ENCODE data around the gene TMEM98.

The TMEM98 gene

GRCh38 chr17:32933881-32934280 lies 5.9 kb downstream of the TMEM98 start:
- in situ Hi-C loops (cut with HindIII; ENCODE audit: low sequenced_read_pairs) = no loop called here
- DNase-seq (ENCODE audit: low read depth, low spot score) = no peak
- H3K4me3 ChIP-seq (ENCODE audit: low read depth, low read length) = no peak overlapping the region

GRCh38 chr17:32935726-32936125 lies 7.8 kb downstream of the TMEM98 start:
- in situ Hi-C loops (cut with HindIII; ENCODE audit: low sequenced_read_pairs) = no loop called here
- no peak for DNase-seq (ENCODE audit: low read depth, low spot score)
- no peak overlapping the region for H3K4me3 ChIP-seq (ENCODE audit: low read depth, low read length)
- no peak for TF ChIP-seq CTCF (IDR thresholded peaks at IDR 0.05; ENCODE audit: low read depth, low read length)

More at GRCh38 chr17:32933881-32934280, 5.9 kb downstream of the TMEM98 start:
- no peak for TF ChIP-seq CTCF (IDR thresholded peaks at IDR 0.05; ENCODE audit: low read depth, low read length)

DNA sequence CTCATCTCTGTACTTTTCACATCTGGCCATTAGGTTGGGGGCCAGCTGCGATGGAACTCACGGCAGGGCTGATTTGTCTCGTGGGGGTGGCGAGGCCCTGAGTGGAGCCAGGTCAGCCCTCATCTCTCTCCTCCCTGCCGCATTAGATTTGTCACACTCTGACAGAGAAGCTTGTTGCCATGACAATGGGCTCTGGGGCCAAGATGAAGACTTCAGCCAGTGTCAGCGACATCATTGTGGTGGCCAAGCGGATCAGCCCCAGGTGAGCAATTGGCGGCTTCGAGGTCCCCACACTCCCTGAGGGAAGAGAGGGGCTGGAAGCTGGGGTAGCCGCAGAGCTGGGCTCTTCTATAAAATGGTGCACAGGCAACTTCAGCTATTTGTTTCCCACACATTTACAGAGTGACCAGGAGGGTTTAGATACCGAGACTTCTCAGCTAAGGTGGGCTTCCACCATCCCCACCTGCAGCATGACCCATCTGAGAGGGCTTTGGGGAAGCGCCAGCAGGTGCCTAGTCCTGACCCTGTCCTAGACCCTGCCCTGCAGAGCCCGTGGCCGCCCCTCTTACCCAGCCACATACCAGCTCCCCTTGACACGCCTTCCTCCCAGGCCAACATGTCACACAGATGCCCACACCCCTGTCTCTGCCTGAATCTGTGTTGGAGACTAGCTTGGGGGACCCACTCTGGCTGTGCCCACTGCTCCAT lies 8.4 kb downstream of the TMEM98 start:
- no peak for TF ChIP-seq CTCF (IDR thresholded peaks at IDR 0.05; ENCODE audit: low read depth, low read length)
- DNase-seq (ENCODE audit: low read depth, low spot score) = no peak
- H3K4me3 ChIP-seq (ENCODE audit: low read depth, low read length) = no peak overlapping the region
- in situ Hi-C loops (cut with HindIII; ENCODE audit: low sequenced_read_pairs) = no loop called here

- no peak overlapping the region for H3K4me3 ChIP-seq (ENCODE audit: low read depth, low read length)
- TF ChIP-seq CTCF (IDR thresholded peaks at IDR 0.05; ENCODE audit: low read depth, low read length) = peak; percentile 86
- in situ Hi-C loops (cut with HindIII; ENCODE audit: low sequenced_read_pairs) = no loop called here
- DNase-seq (ENCODE audit: low read depth, low spot score) = peak; percentile 61
These were observed 9.0 kb downstream of the TMEM98 start for GRCh38 chr17:32936894-32937500.

DNA sequence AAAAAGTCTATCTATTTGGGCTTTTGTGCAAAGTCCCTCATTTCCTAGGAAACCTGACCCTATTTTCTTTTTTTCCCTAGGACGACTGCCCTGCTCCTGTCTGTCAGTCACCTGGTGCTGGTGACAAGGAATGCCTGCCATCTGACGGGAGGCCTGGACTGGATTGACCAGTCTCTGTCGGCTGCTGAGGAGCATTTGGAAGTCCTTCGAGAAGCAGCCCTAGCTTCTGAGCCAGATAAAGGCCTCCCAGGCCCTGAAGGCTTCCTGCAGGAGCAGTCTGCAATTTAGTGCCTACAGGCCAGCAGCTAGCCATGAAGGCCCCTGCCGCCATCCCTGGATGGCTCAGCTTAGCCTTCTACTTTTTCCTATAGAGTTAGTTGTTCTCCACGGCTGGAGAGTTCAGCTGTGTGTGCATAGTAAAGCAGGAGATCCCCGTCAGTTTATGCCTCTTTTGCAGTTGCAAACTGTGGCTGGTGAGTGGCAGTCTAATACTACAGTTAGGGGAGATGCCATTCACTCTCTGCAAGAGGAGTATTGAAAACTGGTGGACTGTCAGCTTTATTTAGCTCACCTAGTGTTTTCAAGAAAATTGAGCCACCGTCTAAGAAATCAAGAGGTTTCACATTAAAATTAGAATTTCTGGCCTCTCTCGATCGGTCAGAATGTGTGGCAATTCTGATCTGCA lies 12.9 kb downstream of the TMEM98 start:
- in situ Hi-C loops (cut with HindIII; ENCODE audit: low sequenced_read_pairs) = no loop called here
- no peak for DNase-seq (ENCODE audit: low read depth, low spot score)
- no peak overlapping the region for H3K4me3 ChIP-seq (ENCODE audit: low read depth, low read length)
- no peak for TF ChIP-seq CTCF (IDR thresholded peaks at IDR 0.05; ENCODE audit: low read depth, low read length)

- TF ChIP-seq CTCF (IDR thresholded peaks at IDR 0.05; ENCODE audit: low read depth, low read length) = peak; percentile 40
- H3K4me3 ChIP-seq (ENCODE audit: low read depth, low read length) = no peak overlapping the region
- in situ Hi-C loops (cut with HindIII; ENCODE audit: low sequenced_read_pairs) = no loop called here
- DNase-seq (ENCODE audit: low read depth, low spot score) = no peak
These were observed 13.6 kb downstream of the TMEM98 start for GRCh38 chr17:32941419-32942032.
